NCI-H2227 (cell line): ENCODE results near the gene PPARA.

ENCODE experiments used
- DNase-seq: peaks from one replicate; lab custom pipeline; 2025; ENCODE audit not compliant: unreplicated experiment; lab: John Stamatoyannopoulos, UW

PPARA gene

DNA sequence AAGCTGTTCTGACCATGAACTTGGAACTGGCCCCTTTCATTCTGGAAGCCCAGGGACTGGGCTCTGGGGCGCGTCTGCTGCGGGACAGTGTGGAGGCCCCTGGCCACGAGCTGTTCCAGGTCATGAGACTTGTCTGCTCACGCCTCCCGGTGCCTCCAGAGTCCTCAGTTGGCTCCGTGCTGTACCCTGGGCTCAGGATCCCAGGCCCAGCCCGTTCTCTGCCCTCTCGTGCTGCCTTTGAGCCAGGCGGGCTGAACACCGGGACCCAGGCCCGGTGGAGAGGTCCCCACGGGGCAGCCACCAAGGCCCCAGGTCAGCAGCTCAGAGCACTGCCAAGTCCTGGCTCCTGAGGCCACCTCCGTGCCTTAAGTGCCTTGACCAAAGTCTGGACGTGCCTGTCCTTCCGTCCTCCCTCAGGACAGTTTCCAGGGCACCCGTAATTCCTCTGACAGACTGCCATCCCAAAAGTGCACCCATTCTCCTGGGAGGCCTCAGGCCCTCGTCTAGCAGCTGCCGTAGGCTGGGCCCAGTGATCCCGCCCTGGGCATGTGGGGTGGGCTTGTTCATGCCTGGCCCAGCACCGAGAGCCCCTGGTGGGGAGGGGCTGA lies 36.3 kb upstream of the PPARA start:
- DNase-seq: no peak

DNA sequence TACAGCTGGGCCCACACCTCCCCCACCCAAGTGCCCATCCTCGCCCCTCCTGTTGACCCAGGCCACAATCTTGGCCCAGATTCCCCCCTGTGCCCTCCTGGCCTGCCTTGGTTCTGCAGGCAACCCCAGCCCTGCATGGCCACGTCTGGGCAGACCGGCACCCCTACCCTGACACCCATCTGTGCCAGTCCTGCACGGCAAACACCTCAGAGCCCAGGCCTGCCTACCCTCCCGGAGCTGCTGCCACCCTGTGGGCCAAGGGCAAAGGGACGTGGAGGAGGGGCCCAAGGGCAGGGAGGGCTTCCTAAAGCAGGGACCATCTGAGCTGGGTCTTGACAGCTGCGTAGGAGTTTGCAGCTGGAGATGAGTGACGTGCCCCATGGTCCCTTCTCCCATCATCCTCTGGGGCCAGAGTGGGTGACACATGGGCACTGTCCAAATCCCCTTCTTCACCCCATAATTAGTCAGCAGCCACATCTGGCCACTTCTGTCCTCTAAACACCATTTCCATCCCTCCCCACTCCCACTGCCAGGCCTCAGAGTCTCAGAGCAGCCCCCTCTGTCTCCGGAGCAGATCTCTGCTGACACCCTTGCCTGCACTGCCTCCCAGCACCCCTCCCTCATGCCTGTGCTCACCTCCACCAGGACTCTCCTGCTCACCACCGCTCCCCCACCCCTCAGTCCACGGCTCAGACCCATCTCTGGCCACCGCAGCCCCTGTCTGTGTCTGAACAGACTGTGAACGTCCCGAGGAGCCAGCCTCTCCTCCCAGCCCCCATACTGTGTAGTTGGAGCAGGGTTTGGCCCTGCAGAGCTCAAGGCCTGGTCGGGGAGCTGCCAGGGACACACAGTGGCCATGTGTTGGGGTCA lies 35.6 kb upstream of the PPARA start:
- no peak for DNase-seq

- DNase-seq: no peak
Measured at GRCh38 chr22:46115388-46115678, 35.0 kb upstream of the PPARA start.

- no peak for DNase-seq
Measured at GRCh38 chr22:46115755-46116490, 34.4 kb upstream of the PPARA start.

DNA sequence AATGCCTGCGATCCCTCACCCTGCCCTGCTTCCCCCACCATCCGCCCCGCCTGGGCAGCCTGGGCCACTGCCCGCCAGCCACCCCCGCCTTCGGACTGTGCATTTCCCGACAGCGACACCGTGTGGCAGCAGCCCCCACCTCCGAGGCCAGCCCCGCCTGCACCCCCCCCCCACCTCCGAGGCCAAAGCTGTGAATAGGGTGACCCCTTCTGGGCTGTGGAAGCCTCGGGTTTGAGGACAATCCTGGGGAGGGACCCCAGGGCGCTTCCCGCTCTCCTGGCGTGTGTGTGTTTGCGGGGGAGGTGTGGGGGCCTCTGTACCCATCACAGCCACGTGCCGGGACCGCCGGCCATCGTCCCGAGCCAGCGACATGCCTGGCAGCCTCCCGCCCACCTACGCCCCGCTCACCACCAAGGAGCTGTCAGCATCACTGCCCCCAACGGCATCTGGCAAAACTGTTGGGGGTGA lies 33.8 kb upstream of the PPARA start:
- DNase-seq: peak; percentile 71

- no peak for DNase-seq
Measured at GRCh38 chr22:46117206-46118199, 32.8 kb upstream of the PPARA start.

DNA sequence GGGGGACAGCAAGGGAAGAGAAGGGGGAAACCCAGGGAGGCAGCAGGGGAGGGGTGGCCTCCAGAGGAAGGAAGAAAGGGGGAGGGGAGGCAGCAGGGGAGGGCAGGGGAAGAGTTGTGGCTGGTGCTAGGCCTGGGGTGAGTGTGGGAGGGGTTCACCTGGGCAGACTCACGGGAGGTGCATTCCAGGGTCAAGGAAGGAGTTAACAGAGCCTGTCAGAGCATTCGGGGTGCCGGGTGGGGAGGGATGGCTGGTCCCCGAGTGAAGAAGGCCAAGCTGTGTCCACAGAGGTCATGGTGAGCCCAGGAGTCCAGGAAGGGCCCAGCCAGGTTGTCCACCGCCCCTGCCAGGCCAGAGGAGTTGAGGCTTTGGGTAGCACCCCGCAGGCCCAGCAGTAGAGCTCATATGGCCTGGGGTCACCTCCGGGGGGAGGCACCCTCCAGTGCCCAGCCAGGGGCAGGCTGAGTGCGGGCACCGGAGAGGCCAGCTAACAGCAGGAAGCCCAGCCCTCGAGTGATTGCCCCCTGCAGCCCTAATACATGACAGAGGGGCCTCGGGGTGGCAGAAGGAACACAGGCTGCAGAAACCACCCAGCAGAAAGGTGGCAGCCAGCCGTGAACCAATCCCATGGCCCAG lies 31.1 kb upstream of the PPARA start:
- DNase-seq: no peak

- DNase-seq: peak; percentile 27
Measured at GRCh38 chr22:46119729-46120419, 30.5 kb upstream of the PPARA start.

DNA sequence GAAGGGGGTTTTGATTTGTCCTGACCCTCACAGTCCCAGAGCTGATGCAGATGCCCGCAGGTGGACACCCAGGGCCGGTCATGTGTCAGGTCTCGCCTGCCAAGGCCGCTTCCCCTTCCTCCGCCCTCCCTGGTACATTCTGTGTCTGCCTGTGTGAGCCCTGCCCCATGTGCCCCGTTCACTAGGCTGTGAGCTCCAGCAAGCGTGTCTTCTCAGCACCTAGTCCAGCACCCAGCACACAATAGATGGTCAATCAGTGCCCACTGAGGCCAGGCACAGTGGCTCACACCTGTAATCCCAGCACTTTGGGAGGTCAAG lies 29.9 kb upstream of the PPARA start:
- no peak for DNase-seq

- no peak for DNase-seq
Measured at GRCh38 chr22:46121079-46121478, 29.2 kb upstream of the PPARA start.

DNA sequence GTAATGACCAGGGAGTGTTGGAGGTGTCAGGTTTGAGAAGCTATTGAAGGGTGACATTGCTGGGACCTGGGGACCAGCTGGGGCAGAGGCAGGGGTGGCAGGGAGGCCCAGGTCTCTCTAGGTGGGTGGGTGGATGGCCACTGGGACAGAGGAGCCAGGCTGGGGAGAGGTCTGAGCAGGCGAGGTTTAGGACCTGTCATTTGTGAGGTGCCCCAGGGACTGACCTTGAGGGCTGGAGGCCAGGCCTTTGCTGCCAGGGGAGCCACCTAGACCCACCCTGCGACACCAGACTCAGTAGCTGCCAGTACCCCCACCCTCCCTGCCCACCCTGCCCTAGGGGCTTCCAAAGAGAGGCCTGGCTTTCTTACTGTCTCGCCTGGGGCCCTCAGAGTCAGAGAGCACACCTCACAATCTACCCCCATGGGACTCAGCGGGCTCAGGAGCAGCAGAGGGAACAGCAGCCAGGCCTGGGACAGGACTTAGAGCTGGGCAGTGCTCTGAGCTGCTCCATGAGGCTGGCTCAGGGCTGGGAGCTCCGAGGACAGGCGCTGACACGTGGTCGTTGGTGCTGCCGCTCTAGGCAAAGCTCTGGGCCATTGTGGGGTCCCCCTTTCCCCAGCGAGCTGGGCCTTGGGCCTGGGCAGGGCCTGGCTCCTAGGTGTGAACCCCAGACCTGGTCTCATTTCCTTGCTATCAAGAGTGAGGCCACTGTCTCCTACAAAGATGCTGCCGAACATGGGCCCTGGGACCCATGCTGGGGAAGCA lies 28.6 kb upstream of the PPARA start:
- no peak for DNase-seq

GRCh38 chr22:46122511-46122971 lies 27.8 kb upstream of the PPARA start:
- peak; percentile 69 for DNase-seq

DNA sequence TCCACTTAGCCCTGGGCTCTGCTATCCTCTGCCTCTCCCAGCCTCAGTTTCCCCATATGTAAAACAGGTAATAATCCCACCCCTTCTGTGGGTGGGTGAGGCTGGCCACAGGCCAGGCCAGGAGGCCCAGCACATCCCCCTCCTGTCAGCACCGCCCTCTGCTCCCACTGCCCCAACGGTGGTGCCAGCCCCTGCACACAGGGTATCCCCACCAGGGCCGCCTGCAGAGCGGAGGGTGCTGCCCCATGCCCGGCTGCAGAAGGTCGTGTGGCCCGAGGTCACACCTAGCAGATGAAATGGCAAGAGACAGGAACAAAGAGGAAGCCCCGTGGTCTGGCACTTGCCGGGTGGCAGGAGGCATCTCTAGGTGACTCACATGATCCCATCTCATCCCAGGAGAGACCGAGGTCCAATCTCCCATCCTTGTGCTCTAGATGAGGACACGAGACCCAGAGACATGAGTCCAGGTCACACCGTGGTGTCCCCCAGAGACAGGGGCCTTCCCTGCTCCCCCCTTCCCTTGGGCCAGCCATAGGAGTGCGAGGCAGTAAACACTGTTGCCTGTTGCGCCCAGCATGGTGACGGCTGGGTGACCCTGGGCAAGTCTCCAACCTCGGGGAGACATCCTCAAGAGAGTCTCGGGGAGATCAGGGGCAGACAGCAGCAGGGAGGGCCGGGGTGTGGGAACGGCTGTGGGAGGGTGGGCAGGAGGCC lies 27.2 kb upstream of the PPARA start:
- DNase-seq: no peak

- no peak for DNase-seq
Measured at GRCh38 chr22:46123694-46124382, 26.5 kb upstream of the PPARA start.

DNA sequence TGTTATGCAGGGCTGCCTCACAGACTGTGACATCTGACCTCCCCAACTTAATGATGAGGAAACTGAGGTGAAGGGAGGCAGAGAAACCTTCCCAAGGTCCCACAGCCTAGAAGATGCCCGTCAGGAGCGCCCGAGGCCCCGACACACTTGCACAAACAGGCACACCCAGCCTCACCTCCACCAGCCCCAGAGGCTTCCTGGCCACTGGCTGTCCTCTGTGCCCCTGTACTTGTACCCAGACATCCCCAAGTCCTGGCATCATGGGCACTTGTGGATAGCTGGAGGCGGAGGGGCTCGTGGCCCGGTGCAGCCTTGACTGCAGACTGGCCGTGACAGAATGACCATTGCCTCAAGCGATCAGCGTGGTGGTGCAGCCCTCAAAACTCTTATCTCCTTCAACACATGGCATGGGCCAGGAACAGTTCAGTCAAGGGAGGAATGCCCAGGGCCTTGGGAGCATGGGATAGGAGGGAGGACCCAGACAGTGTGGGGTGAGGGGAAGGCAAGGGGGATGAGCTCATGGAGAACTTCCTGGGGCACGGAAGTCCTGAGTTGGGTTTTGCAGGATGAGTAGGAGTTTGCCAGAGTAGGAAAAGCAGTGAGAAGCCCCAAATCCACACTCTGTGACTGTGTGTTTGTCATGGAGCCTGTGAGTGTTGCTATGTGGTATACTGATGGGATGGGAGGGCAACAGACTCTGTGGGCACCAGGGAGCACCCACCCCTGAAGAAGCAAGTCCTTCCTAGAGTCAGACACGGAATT lies 25.8 kb upstream of the PPARA start:
- no peak for DNase-seq

DNA sequence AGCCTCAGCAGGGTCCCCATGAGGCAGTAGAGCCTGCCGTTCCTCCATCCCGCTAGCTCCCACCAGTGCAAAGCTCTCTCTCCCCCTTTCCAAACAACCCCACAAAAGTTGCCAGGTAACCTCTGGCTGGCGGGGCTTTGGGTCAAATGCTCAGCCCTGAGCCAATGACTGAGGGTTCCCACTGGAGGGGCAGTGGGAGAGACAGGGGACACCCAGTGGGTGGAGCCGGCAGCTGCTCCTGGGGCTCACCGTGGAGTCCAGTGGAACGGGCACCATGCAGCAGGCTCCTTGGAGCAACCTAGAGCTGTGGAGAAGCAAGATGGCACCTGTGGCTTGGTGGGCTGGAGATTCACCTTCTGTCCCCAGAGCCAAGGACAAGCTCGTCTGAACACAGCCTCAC lies 25.0 kb upstream of the PPARA start:
- DNase-seq: no peak
